ENCODE data around the gene U2AF2. TPM values are rescaled to one million over a fixed set of nuclear protein-coding genes. Genes with fewer than 3 reads are reported as not detected.
A peak's percentile ranks its signal among the peaks of the same experiment; 100 is the strongest.

Gene U2AF2
- total and polyA plus RNA-seq, 9 of the 15 experiments (the other 6 are each of a cell fraction or from before 2014, with no cell fraction given), result 3.0 to 331 (median 157) TPM

- no peak for TF ChIP-seq TRIM25 (IDR thresholded peaks at IDR 0.05; ENCODE audit: borderline replicate concordance)
- TF ChIP-seq ETV6 (IDR thresholded peaks at IDR 0.05; ENCODE audit: borderline replicate concordance in 1 of 2, low read depth in 2 of 2, low read length in 1 of 2), result no peak; a peak in 1 of 4 replicates
- no peak for TF ChIP-seq ETV6 (CRISPR knock-in tag; IDR thresholded peaks at IDR 0.05; ENCODE audit: borderline replicate concordance)
- TF ChIP-seq MCM3 (IDR thresholded peaks at IDR 0.05), result no peak
- TF ChIP-seq SAFB (IDR thresholded peaks at IDR 0.05; ENCODE audit: borderline replicate concordance, low read depth, low read length), result no peak
- TF ChIP-seq PKNOX1 (IDR thresholded peaks at IDR 0.05), result no peak
- no peak for TF ChIP-seq ZBTB8A (IDR thresholded peaks at IDR 0.05; ENCODE audit: partially characterized antibody)
- peak; percentile 76 for TF ChIP-seq NEUROD1 (IDR thresholded peaks at IDR 0.05; ENCODE audit: borderline replicate concordance, low read depth, low read length, partially characterized antibody)
- TF ChIP-seq NR4A1 (CRISPR knock-in tag; IDR thresholded peaks at IDR 0.05), result no peak
- no peak for TF ChIP-seq NR4A1 (tag; IDR thresholded peaks at IDR 0.05)
- TF ChIP-seq SMAD2 (IDR thresholded peaks at IDR 0.05; ENCODE audit: low read depth, low read length), result no peak
- no peak for TF ChIP-seq CBFB (CRISPR knock-in tag; IDR thresholded peaks at IDR 0.05)
- TF ChIP-seq, protein P1, sequence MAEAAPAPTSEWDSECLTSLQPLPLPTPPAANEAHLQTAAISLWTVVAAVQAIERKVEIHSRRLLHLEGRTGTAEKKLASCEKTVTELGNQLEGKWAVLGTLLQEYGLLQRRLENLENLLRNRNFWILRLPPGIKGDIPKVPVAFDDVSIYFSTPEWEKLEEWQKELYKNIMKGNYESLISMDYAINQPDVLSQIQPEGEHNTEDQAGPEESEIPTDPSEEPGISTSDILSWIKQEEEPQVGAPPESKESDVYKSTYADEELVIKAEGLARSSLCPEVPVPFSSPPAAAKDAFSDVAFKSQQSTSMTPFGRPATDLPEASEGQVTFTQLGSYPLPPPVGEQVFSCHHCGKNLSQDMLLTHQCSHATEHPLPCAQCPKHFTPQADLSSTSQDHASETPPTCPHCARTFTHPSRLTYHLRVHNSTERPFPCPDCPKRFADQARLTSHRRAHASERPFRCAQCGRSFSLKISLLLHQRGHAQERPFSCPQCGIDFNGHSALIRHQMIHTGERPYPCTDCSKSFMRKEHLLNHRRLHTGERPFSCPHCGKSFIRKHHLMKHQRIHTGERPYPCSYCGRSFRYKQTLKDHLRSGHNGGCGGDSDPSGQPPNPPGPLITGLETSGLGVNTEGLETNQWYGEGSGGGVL (CRISPR knock-in tag; IDR thresholded peaks at IDR 0.05), result no peak
- TF ChIP-seq ATF6 (CRISPR knock-in tag; IDR thresholded peaks at IDR 0.05), result no peak
- TF ChIP-seq E2F4 (CRISPR knock-in tag; IDR thresholded peaks at IDR 0.05; ENCODE audit: low read depth), result no peak
- TF ChIP-seq CREB3L1 (IDR thresholded peaks at IDR 0.05; ENCODE audit: borderline replicate concordance, low read depth), result peak; percentile 60; the same call in 1 of the 2 replicates
- TF ChIP-seq ZBED1 (IDR thresholded peaks at IDR 0.05), result no peak
- no peak for TF ChIP-seq POU5F1 (IDR thresholded peaks at IDR 0.05; ENCODE audit: borderline replicate concordance, low read depth, low read length, partially characterized antibody)
- no peak for TF ChIP-seq XRCC3 (IDR thresholded peaks at IDR 0.05)
Measured at GRCh38 chr19:55653651-55654322, 1.0 kb upstream of the U2AF2 start (continued).

Data from K562 (cell line).